ENCODE measurements around the gene PDE4D.

PDE4D gene

DNA sequence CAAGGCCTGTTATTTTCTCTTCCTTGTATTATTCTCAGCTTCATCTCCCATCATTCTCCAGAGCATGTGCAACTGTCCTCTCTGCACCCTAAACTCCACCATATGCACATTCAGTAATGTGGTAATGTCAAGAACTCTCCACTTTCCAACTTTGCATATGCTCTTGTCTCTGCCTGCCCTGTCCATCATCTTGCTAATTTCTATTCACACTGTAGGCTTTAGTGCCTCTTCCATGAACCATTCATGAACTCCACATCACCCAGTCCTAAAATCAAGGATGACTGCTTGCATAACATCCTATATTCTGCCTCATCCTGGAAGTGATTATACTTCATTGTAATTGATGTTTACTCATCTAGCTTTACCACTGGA lies 354.8 kb downstream of the PDE4D start:
- TF ChIP-seq POLR2AphosphoS5 (IDR thresholded peaks at IDR 0.05; ENCODE audit: low read depth) (no peak), GABPA (IDR thresholded peaks at IDR 0.05; ENCODE audit: low read depth) (no peak), SPI1 (IDR thresholded peaks at IDR 0.05; ENCODE audit: borderline replicate concordance, low read depth) (no peak)
- TF ChIP-seq, protein P1, sequence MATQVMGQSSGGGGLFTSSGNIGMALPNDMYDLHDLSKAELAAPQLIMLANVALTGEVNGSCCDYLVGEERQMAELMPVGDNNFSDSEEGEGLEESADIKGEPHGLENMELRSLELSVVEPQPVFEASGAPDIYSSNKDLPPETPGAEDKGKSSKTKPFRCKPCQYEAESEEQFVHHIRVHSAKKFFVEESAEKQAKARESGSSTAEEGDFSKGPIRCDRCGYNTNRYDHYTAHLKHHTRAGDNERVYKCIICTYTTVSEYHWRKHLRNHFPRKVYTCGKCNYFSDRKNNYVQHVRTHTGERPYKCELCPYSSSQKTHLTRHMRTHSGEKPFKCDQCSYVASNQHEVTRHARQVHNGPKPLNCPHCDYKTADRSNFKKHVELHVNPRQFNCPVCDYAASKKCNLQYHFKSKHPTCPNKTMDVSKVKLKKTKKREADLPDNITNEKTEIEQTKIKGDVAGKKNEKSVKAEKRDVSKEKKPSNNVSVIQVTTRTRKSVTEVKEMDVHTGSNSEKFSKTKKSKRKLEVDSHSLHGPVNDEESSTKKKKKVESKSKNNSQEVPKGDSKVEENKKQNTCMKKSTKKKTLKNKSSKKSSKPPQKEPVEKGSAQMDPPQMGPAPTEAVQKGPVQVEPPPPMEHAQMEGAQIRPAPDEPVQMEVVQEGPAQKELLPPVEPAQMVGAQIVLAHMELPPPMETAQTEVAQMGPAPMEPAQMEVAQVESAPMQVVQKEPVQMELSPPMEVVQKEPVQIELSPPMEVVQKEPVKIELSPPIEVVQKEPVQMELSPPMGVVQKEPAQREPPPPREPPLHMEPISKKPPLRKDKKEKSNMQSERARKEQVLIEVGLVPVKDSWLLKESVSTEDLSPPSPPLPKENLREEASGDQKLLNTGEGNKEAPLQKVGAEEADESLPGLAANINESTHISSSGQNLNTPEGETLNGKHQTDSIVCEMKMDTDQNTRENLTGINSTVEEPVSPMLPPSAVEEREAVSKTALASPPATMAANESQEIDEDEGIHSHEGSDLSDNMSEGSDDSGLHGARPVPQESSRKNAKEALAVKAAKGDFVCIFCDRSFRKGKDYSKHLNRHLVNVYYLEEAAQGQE (IDR thresholded peaks at IDR 0.05; ENCODE audit: insufficient replicate concordance, low read depth): no peak
- TF ChIP-seq, protein P2, sequence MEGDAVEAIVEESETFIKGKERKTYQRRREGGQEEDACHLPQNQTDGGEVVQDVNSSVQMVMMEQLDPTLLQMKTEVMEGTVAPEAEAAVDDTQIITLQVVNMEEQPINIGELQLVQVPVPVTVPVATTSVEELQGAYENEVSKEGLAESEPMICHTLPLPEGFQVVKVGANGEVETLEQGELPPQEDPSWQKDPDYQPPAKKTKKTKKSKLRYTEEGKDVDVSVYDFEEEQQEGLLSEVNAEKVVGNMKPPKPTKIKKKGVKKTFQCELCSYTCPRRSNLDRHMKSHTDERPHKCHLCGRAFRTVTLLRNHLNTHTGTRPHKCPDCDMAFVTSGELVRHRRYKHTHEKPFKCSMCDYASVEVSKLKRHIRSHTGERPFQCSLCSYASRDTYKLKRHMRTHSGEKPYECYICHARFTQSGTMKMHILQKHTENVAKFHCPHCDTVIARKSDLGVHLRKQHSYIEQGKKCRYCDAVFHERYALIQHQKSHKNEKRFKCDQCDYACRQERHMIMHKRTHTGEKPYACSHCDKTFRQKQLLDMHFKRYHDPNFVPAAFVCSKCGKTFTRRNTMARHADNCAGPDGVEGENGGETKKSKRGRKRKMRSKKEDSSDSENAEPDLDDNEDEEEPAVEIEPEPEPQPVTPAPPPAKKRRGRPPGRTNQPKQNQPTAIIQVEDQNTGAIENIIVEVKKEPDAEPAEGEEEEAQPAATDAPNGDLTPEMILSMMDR (IDR thresholded peaks at IDR 0.05; ENCODE audit: insufficient read depth, low read length): no peak
- Histone ChIP-seq H3K27ac (replicated peaks) (no peak overlapping the region), H3K4me3 (replicated peaks; ENCODE audit: insufficient read depth, low read length) (no peak overlapping the region), H3K27me3 (ENCODE audit: insufficient read depth, poor library complexity, severe bottlenecking) (no peaks in the 10 kb centered on the region)
- no peak for DNase-seq (ENCODE audit: low read depth in 1 of 2, low spot score in 1 of 2)

DNA sequence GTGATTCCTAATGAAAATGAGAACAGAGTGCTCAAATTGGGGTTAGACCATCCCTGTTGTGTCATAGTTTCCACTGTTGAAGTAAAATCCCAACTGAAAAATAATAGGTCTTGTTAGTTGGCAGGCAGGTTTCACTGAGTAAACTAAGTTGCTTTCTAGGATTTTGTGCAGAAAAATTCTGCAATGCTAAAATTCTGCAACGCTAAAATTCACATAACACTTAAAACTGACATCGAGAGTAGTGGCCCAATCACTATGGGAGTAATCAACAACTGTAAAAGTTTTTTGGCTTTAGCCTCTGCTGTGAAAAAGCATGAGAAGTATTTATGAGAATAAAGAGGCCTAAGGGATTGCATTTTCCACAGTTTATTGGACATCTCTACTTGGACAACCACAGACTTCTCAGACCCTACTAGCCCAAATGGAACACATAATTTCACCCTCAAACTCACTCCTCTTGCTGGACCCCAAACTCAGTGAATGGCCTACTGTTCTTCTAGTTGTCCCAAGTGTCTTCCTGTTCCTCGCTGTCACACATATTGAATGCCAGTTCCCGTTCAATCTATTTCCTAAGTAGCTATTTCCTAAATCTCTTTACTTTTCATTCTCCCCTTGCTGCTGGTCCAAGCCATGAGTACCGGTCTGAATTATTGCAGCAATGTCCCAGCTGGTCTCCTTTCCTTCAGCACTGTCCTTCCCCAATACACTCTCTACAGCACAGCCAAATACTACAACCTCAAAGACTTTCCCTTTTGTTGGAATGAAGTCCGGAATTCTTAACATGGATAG lies 355.4 kb downstream of the PDE4D start:
- DNase-seq (ENCODE audit: low read depth in 1 of 2, low spot score in 1 of 2): no peak
- TF ChIP-seq SPI1 (IDR thresholded peaks at IDR 0.05; ENCODE audit: borderline replicate concordance, low read depth) (no peak), GABPA (IDR thresholded peaks at IDR 0.05; ENCODE audit: low read depth) (no peak), POLR2AphosphoS5 (IDR thresholded peaks at IDR 0.05; ENCODE audit: low read depth) (no peak)
- TF ChIP-seq, protein P1 (IDR thresholded peaks at IDR 0.05; ENCODE audit: insufficient replicate concordance, low read depth): no peak
- TF ChIP-seq, protein P2 (IDR thresholded peaks at IDR 0.05; ENCODE audit: insufficient read depth, low read length): no peak
- H3K27ac ChIP-seq (replicated peaks): no peak overlapping the region
- no peak overlapping the region for H3K4me3 ChIP-seq (replicated peaks; ENCODE audit: insufficient read depth, low read length)
- H3K27me3 ChIP-seq (ENCODE audit: insufficient read depth, poor library complexity, severe bottlenecking): no peaks in the 10 kb centered on the region

- Histone ChIP-seq H3K4me3 (replicated peaks; ENCODE audit: insufficient read depth, low read length) (no peak overlapping the region), H3K27ac (replicated peaks) (no peak overlapping the region), H3K27me3 (ENCODE audit: insufficient read depth, poor library complexity, severe bottlenecking) (no peaks in the 10 kb centered on the region)
- TF ChIP-seq, protein P2 (IDR thresholded peaks at IDR 0.05; ENCODE audit: insufficient read depth, low read length): no peak
- TF ChIP-seq SPI1 (IDR thresholded peaks at IDR 0.05; ENCODE audit: borderline replicate concordance, low read depth) (no peak), POLR2AphosphoS5 (IDR thresholded peaks at IDR 0.05; ENCODE audit: low read depth) (no peak), GABPA (IDR thresholded peaks at IDR 0.05; ENCODE audit: low read depth) (no peak)
- TF ChIP-seq, protein P1 (IDR thresholded peaks at IDR 0.05; ENCODE audit: insufficient replicate concordance, low read depth): no peak
- DNase-seq (ENCODE audit: low read depth in 1 of 2, low spot score in 1 of 2): no peak
Measured at GRCh38 chr5:59536875-59537274, 356.7 kb downstream of the PDE4D start.
